HG02852 (cell line): ENCODE results near the gene LRRC70.
"Not testable (repeated sequence)": the region's sequence is repeated elsewhere in the genome, so short reads cannot be mapped to it uniquely, and the experiment has no call there.

Source experiments
- ATAC-seq: cut with Tn5 transposase; IDR thresholded peaks from one replicate; pipeline ENCODE4 v1.9.1; 2021; ENCODE audit warnings: mild to moderate bottlenecking, moderate library complexity; ENCODE audit not compliant: unreplicated experiment

Gene LRRC70

GRCh38 chr5:62600560-62601252 lies 22.1 kb downstream of the LRRC70 start:
- no peak for ATAC-seq

- ATAC-seq, result no peak
These were observed 25.3 kb downstream of the LRRC70 start for GRCh38 chr5:62603934-62604333.

DNA sequence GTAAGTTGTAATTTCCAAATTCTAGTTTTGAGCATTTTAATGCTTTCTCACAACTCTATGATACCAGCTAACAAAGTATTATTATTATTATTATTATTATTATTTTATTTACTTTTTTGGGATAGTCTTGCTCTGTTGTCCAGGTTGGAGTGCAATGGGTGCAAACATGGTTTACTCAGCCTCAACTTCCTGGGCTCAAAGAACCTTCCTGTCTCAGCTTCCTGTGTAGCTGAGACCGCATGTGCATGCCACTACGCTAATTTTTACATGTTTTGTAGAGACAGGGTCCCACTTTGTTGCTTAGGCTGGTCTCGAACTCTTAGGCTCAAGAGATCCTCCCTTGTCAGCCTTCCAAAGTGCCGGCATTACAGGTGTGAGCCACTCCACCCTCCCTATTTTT lies 27.0 kb downstream of the LRRC70 start:
- ATAC-seq, result no peak

DNA sequence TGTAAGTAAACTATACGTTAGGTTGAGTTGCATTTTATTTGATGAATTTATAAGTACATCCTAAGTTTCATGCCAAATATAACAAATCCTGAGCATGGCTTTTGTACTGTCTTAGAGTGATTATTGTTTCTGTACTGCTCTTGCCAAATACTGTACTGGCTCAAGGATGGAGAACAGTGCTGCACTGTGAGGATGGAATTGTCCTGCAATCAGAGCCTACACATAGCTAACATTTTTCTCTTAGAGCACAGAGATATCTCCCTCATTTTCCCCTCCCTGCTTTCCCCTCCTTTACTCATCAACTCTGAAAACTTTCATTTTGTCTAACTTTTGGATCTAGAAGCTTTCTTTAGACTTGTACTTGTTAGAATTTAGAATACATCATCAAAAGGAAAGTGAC lies 28.3 kb downstream of the LRRC70 start:
- ATAC-seq, result no peak

DNA sequence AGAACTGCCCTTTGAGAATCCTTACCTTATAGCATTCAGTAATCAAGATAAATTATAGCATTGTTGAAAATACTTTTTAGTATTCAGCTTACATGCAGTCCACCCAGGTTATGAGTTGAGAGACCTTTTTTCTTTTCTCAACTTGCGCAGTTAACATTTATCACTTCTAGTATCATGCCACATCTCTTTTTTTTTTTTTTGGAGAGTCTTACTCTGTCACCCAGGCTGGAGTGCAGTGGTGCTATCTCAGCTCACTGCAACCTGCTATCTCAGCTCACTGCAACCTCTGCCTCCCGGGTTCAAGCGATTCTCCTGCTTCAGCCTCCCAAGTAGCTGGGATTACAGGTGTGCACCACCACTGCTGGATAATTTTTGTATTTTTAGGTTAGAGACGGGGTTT lies 29.0 kb downstream of the LRRC70 start:
- ATAC-seq, result no peak

- ATAC-seq, result no peak
These were observed 30.2 kb downstream of the LRRC70 start for GRCh38 chr5:62608529-62609511.

- no peak for ATAC-seq
These were observed 35.7 kb downstream of the LRRC70 start for GRCh38 chr5:62614355-62614754.

- ATAC-seq, result no peak
These were observed 38.1 kb downstream of the LRRC70 start for GRCh38 chr5:62616615-62617277.

GRCh38 chr5:62617943-62618342 lies 39.3 kb downstream of the LRRC70 start:
- no peak for ATAC-seq

GRCh38 chr5:62620761-62621160 lies 42.1 kb downstream of the LRRC70 start:
- no peak for ATAC-seq

DNA sequence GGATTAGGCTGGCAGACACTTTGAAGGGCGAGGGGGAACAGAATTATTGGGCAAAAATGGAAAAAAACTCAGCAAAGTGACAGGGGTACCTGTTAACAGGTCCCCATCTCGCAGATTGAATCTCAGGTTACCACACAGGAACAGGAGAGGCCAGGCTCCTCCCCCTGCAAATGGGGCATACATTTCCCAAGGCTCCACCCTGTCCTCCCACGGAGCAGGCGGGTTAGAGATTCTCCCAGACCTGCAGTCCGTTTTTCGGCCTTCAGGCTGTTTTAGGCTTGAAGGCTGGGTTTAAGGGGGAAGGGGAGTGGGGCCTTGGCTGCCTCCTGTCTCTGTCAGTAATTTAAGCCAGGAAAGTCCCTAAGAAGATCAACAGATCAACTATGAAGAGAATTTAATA lies 42.7 kb downstream of the LRRC70 start:
- ATAC-seq, result no peak

GRCh38 chr5:62623271-62623670 lies 44.7 kb downstream of the LRRC70 start:
- ATAC-seq, result no peak

GRCh38 chr5:62624436-62624835 lies 45.8 kb downstream of the LRRC70 start:
- not testable (repeated sequence) for ATAC-seq

GRCh38 chr5:62626534-62626933 lies 47.9 kb downstream of the LRRC70 start:
- ATAC-seq, result no peak

DNA sequence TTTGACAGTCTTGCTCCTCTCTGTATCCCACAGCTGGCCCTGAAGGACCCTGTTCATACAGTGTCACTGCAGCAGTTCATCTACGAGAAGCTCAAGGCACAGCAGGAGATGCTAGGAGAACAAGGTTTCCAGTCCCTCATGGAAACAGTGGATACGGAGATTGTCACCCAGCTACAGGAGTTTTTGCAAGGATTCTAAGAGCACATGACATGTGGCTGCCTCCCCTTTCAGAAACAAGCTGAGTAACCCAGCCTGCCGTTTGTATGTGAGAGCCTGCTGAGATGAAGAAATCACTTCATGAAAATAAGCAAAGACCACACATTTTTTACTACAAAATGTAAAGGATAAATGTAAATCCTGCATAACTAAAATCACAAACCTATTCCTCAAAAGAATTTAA lies 48.5 kb downstream of the LRRC70 start:
- ATAC-seq, result no peak

GRCh38 chr5:62627901-62628300 lies 49.3 kb downstream of the LRRC70 start:
- ATAC-seq, result no peak
